Measurements from ENCODE around the gene STOM.
A peak's percentile ranks its signal among the peaks of the same experiment; 100 is the strongest.

Gene STOM

GRCh38 chr9:121307976-121308375 lies 62.1 kb downstream of the STOM start:
- Histone ChIP-seq H3K4me1 (ENCODE audit: control insufficient read depth, insufficient read depth, low read length) (0 out of 2 replicates have a peak, but pooled peaks cover 6% of the 10 kb centered on the region), H3K4me3 (ENCODE audit: low read depth, low read length) (no peak overlapping the region), H3K9me3 (ENCODE audit: control insufficient read depth, insufficient read depth, low read depth, low read length) (no peaks in the 10 kb centered on the region), H3K36me3 (ENCODE audit: control insufficient read depth, insufficient read depth, low read length) (peaks cover 24% of the 10 kb centered on the region), H3K9ac (ENCODE audit: low read length) (no peak overlapping the region), H3K27me3 (ENCODE audit: control insufficient read depth, insufficient read depth, low read length) (peaks cover 4% of the 10 kb centered on the region; the same call in 1 of the 2 replicates), H3K27ac (ENCODE audit: low read depth, low read length) (no peak overlapping the region)

DNA sequence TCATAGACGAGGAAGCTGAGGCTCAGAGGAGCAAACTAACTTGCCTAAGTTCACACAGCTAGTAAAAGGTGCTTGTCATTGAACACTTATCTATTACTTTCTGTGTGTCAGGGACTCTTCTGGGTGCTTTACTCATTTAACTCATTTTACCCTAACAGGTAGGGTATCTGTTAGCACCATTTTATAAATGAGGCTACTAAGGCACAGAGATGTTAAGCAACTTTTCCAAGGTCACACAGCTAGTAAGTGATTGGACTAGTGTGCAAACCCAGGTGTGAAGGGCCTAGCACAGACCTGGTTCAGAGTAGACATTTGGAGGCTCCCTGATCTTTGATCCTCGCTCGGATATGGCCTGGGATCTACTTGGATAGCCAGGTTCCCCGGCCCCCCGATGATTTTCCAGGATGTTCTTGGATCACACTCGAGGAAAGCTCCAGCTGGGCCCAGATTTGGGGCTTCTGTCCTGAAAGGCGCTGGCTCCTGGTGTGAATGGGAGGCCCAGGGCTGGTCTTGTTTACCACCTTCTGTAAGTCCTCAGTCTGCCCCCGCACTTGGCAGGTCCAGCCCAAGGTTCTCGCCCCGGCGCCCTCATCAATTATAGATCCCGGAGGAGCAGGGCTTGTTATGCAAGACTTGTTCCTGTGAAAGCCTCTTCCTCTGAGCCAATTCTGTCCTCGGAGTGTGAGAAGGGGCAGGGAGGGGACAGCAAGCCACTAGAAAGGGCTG lies 64.6 kb downstream of the STOM start:
- Histone ChIP-seq H3K27me3 (ENCODE audit: control insufficient read depth, insufficient read depth, low read length) (peaks cover 29% of the 10 kb centered on the region), H3K4me3 (ENCODE audit: low read depth, low read length) (no peak overlapping the region), H3K9me3 (ENCODE audit: control insufficient read depth, insufficient read depth, low read depth, low read length) (no peaks in the 10 kb centered on the region), H3K27ac (ENCODE audit: low read depth, low read length) (no peak overlapping the region), H3K36me3 (ENCODE audit: control insufficient read depth, insufficient read depth, low read length) (peaks cover under 1% of the 10 kb centered on the region; the same call in 1 of the 2 replicates), H3K9ac (ENCODE audit: low read length) (no peak overlapping the region), H3K4me1 (ENCODE audit: control insufficient read depth, insufficient read depth, low read length) (0 out of 2 replicates have a peak, but pooled peaks cover 6% of the 10 kb centered on the region)

DNA sequence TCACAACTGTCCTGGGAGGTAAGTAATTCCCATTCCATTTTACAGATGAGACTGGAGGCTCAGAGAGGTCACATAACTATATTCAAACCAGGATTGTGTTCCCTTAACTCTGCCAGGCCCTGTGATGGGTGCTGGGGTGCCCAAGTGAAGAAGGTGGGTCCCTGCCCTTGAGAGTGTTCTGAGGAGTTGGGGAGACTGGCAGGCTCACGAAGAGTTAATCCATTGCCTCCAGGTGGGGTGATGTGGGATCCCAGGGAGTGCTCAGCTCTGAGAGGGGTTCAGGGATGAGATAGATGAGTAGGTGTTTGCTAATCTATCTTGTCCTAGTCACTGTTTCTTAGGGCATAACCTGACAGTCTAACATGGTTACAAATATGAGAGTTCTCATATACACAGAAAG lies 65.3 kb downstream of the STOM start:
- Histone ChIP-seq H3K36me3 (ENCODE audit: control insufficient read depth, insufficient read depth, low read length) (no peaks in the 10 kb centered on the region; the same call in 1 of the 2 replicates), H3K9me3 (ENCODE audit: control insufficient read depth, insufficient read depth, low read depth, low read length) (no peaks in the 10 kb centered on the region)

GRCh38 chr9:121303456-121304451 lies 66.3 kb downstream of the STOM start:
- Histone ChIP-seq H3K36me3 (ENCODE audit: control insufficient read depth, insufficient read depth, low read length) (no peaks in the 10 kb centered on the region; the same call in 1 of the 2 replicates), H3K27ac (ENCODE audit: low read depth, low read length) (no peak overlapping the region), H3K4me3 (ENCODE audit: low read depth, low read length) (no peak overlapping the region), H3K9ac (ENCODE audit: low read length) (no peak overlapping the region), H3K9me3 (ENCODE audit: control insufficient read depth, insufficient read depth, low read depth, low read length) (no peaks in the 10 kb centered on the region), H3K27me3 (ENCODE audit: control insufficient read depth, insufficient read depth, low read length) (peaks cover 38% of the 10 kb centered on the region), H3K4me1 (ENCODE audit: control insufficient read depth, insufficient read depth, low read length) (peaks cover 16% of the 10 kb centered on the region)

More for the DNA sequence above, 65.3 kb downstream of the STOM start:
- H3K27ac ChIP-seq (ENCODE audit: low read depth, low read length) = no peak overlapping the region
- H3K27me3 ChIP-seq (ENCODE audit: control insufficient read depth, insufficient read depth, low read length) = peaks cover 35% of the 10 kb centered on the region
- no peak overlapping the region for H3K9ac ChIP-seq (ENCODE audit: low read length)
- H3K4me3 ChIP-seq (ENCODE audit: low read depth, low read length) = no peak overlapping the region
- peaks cover 10% of the 10 kb centered on the region; the same call in 1 of the 2 replicates for H3K4me1 ChIP-seq (ENCODE audit: control insufficient read depth, insufficient read depth, low read length)

DNA sequence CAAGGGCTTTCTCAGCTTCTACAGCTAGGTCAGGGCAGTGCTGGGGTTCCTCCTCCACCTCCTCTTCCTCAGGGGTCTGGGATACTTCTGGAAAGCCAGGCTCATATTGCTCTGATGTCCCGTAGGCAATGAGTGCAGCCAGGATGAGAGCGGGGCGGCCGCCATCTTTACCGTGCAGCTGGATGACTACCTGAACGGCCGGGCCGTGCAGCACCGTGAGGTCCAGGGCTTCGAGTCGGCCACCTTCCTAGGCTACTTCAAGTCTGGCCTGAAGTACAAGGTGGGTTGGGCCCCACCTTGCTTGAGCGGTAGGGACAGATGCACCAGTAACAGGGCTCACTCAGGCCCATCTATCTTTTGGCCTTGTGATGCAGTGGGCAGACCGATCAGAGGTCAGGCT lies 67.3 kb downstream of the STOM start:
- Histone ChIP-seq H3K4me3 (ENCODE audit: low read depth, low read length) (no peak overlapping the region), H3K36me3 (ENCODE audit: control insufficient read depth, insufficient read depth, low read length) (no peaks in the 10 kb centered on the region; the same call in 1 of the 2 replicates), H3K4me1 (ENCODE audit: control insufficient read depth, insufficient read depth, low read length) (peaks cover 26% of the 10 kb centered on the region)

DNA sequence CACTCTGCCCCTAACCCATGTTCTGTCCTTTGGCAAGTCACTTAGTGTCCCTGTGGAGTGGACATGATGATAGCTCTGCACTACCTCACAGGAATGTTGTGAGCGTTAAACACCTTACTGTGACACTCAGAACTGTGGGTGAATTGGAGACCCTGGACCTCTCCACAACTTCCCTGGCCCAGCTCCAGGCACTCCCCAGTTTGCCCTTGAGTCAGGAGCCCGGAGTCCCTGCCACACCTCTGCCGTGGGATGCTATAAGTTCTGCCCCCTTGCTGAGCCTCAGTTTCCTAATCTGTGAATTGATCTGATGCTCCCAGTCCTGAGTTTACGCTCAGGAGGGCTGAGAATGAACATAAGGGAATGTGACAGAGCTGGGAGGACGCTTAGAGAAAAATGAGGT lies 67.7 kb downstream of the STOM start:
- no peak overlapping the region for H3K27ac ChIP-seq (ENCODE audit: low read depth, low read length)
- no peak overlapping the region for H3K9ac ChIP-seq (ENCODE audit: low read length)
- H3K4me3 ChIP-seq (ENCODE audit: low read depth, low read length) = no peak overlapping the region
- H3K36me3 ChIP-seq (ENCODE audit: control insufficient read depth, insufficient read depth, low read length) = no peaks in the 10 kb centered on the region; the same call in 1 of the 2 replicates
- no peaks in the 10 kb centered on the region for H3K9me3 ChIP-seq (ENCODE audit: control insufficient read depth, insufficient read depth, low read depth, low read length)
- H3K27me3 ChIP-seq (ENCODE audit: control insufficient read depth, insufficient read depth, low read length) = peaks cover 38% of the 10 kb centered on the region
- peaks cover 27% of the 10 kb centered on the region for H3K4me1 ChIP-seq (ENCODE audit: control insufficient read depth, insufficient read depth, low read length)

More for the DNA sequence above, 67.3 kb downstream of the STOM start:
- Histone ChIP-seq H3K9ac (ENCODE audit: low read length) (no peak overlapping the region), H3K9me3 (ENCODE audit: control insufficient read depth, insufficient read depth, low read depth, low read length) (no peaks in the 10 kb centered on the region), H3K27ac (ENCODE audit: low read depth, low read length) (no peak overlapping the region), H3K27me3 (ENCODE audit: control insufficient read depth, insufficient read depth, low read length) (peaks cover 38% of the 10 kb centered on the region)

GRCh38 chr9:121301881-121302286 lies 68.2 kb downstream of the STOM start:
- no peaks in the 10 kb centered on the region for H3K9me3 ChIP-seq (ENCODE audit: control insufficient read depth, insufficient read depth, low read depth, low read length)
- peaks cover 27% of the 10 kb centered on the region for H3K4me1 ChIP-seq (ENCODE audit: control insufficient read depth, insufficient read depth, low read length)
- peaks cover 38% of the 10 kb centered on the region for H3K27me3 ChIP-seq (ENCODE audit: control insufficient read depth, insufficient read depth, low read length)
- no peak overlapping the region for H3K4me3 ChIP-seq (ENCODE audit: low read depth, low read length)
- H3K9ac ChIP-seq (ENCODE audit: low read length) = no peak overlapping the region
- no peaks in the 10 kb centered on the region; the same call in 1 of the 2 replicates for H3K36me3 ChIP-seq (ENCODE audit: control insufficient read depth, insufficient read depth, low read length)
- H3K27ac ChIP-seq (ENCODE audit: low read depth, low read length) = no peak overlapping the region

DNA sequence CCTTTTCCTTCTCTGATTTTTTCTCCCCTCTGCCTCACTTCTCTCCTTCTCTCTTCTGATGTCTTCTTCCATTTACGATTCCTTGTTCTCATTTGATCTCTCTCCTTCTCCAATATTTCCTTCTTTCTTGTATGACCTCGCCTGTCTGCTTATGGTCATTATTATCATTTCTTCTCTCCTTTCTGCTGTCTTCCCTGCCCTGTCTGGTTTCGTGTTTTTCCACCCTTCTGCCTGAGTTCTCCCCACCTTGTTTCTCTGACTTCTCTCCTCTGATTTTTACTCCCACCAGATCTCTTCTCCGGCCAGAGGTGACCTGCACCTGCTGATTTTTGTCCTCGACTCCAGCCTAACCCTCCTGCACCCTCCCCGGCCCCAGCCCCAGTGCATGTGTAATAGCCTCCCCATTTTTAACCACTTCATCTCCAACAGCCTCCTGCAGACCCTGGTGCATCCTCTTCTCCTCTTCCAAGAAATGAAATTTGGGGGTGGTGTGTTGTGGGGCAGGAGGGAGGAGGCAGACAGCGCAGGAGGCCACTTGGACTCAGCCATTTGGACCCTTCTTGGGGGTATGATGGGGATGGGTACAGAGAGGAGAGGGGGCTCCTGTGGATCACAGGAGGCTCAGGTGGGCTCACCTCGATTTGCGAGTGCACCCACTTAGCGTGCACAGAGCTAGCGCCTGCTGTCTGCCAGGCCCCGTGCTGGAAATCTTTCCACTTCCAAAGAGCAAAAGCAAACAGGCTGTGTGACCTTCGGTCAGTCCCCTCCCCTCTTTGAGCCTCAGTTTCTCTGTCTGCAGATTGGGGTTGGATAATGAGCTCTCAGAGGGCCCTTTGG lies 69.5 kb downstream of the STOM start:
- H3K36me3 ChIP-seq (ENCODE audit: control insufficient read depth, insufficient read depth, low read length) = no peaks in the 10 kb centered on the region; the same call in 1 of the 2 replicates
- H3K9ac ChIP-seq (ENCODE audit: low read length) = no peak overlapping the region
- H3K27me3 ChIP-seq (ENCODE audit: control insufficient read depth, insufficient read depth, low read length) = peaks cover 41% of the 10 kb centered on the region
- peaks cover 22% of the 10 kb centered on the region for H3K4me1 ChIP-seq (ENCODE audit: control insufficient read depth, insufficient read depth, low read length)
- H3K4me3 ChIP-seq (ENCODE audit: low read depth, low read length) = peak overlapping the region; percentile 66
- H3K27ac ChIP-seq (ENCODE audit: low read depth, low read length) = no peak overlapping the region
- H3K9me3 ChIP-seq (ENCODE audit: control insufficient read depth, insufficient read depth, low read depth, low read length) = no peaks in the 10 kb centered on the region

GRCh38 chr9:121299467-121300282 lies 70.4 kb downstream of the STOM start:
- Histone ChIP-seq H3K4me3 (ENCODE audit: low read depth, low read length) (peak overlapping the region; percentile 66), H3K4me1 (ENCODE audit: control insufficient read depth, insufficient read depth, low read length) (peaks cover 21% of the 10 kb centered on the region), H3K36me3 (ENCODE audit: control insufficient read depth, insufficient read depth, low read length) (no peaks in the 10 kb centered on the region; the same call in 1 of the 2 replicates), H3K27ac (ENCODE audit: low read depth, low read length) (no peak overlapping the region), H3K9me3 (ENCODE audit: control insufficient read depth, insufficient read depth, low read depth, low read length) (no peaks in the 10 kb centered on the region), H3K27me3 (ENCODE audit: control insufficient read depth, insufficient read depth, low read length) (peaks cover 48% of the 10 kb centered on the region), H3K9ac (ENCODE audit: low read length) (peak overlapping the region; percentile 38)

Measured in HUES6 (cell line).